Transverse colon (tissue), 1 donor: ENCODE data around the gene PODXL.

Experiments used
- EP300 ChIP-seq: sonication (generic); formaldehyde crosslinking; IDR thresholded peaks from one replicate; pipeline ENCODE4 v1.6.1; 2017; ENCODE audit warnings: antibody characterized with exemption, low read depth
- POLR2A ChIP-seq: fragments of 450-650 bp; IDR thresholded peaks from one replicate; pipeline ENCODE4 v1.6.1; 2016; ENCODE audit warnings: antibody characterized with exemption, mild to moderate bottlenecking, moderate library complexity

DNA sequence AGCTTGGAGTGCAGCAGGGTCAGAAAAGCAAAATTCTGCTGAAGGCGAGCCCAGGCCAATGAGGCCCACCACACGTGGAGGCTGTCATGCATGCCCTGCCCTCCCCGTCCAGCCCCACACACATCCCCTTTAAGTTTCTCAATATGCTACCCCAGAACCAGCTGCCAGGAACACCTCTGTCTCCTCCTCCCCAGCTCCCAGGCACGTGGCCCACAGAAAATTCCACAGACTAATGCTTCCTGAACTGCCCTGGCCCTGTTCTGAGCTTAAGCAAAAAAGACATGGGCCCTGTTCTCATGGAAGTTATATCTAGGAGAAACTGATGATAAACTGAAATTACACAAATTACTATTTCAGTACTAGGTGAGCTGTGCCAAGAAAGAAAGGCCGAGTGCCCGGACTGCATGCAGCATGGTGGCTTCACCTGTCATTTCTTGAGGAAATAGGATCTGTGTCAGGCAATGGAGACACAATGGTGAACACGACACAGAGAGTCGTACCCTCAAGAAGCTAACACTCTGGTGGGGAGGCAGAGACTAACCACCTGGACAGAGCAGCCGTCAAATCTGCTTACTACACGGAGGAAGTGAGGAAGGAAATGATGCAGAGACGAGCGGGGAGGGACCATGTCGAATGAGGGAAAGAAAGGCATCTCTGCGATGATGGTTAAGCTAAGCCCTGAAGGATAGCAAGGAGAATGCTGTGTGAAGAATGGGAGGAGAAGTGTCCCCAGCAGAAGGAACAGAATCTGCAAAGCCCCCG, 44.5 kb downstream of the PODXL start:
- TF ChIP-seq POLR2A (no peak), EP300 (no peak)
